Measurements from ENCODE around the gene ZNF236.

The ZNF236 gene

DNA sequence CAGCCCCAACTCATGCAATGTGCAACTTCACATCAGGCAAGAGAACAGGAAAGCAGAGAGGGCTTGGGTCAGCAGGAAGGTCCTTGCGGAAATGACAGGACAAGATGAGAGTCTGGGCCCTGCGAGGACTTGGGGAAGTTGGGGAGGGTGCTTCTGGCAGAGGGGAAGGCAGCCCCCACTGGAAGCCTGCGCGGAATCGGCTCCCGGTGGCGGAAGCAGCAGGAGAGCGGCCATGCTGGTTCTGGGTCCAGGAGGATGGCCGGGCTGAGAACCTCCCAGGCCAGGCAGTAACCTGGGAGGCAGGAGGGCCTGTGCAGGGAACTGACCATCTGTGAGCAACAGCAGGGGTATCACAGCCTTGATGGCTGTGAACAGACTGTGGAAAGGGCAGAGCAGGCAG lies 197.3 kb downstream of the ZNF236 start:
- no peak for DNase-seq (ENCODE audit: low read depth in 2 of 2, low spot score in 1 of 2)

Measured in stimulated activated CD8-positive, alpha-beta memory T cell treated with anti-CD3 and anti-CD28 coated beads, Interleukin-4, amount 100 ng/mL, for 1 hour (primary cell).